HG03342 (cell line): ENCODE data around the gene PPIL6.
"Not testable (repeated sequence)": the region's sequence is repeated elsewhere in the genome, so short reads cannot be mapped to it uniquely, and the experiment has no call there.

Experiments used
- ATAC-seq: cut with Tn5 transposase; IDR thresholded peaks from one replicate; pipeline ENCODE4 v1.9.1; 2021; ENCODE audit warnings: mild to moderate bottlenecking, moderate library complexity; ENCODE audit not compliant: unreplicated experiment

Gene PPIL6

DNA sequence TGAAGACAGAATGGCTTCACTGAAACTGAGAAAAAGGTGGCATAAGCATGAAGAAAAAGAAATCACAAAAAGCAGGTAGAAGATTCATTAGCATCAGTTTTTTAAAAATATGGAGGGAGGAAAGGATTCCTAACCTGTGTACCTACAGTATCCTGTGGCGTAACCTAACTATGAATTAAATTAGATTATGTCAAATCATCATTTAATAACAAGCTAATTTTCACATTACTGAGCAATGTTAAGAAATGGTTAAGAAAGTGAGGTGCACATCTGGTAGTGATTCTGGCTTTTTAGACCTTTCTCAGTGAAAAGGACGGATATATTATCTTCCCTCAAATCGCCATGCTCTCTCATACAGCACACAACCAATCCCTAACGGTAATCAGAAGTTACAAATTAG lies 70.7 kb downstream of the PPIL6 start:
- no peak for ATAC-seq

DNA sequence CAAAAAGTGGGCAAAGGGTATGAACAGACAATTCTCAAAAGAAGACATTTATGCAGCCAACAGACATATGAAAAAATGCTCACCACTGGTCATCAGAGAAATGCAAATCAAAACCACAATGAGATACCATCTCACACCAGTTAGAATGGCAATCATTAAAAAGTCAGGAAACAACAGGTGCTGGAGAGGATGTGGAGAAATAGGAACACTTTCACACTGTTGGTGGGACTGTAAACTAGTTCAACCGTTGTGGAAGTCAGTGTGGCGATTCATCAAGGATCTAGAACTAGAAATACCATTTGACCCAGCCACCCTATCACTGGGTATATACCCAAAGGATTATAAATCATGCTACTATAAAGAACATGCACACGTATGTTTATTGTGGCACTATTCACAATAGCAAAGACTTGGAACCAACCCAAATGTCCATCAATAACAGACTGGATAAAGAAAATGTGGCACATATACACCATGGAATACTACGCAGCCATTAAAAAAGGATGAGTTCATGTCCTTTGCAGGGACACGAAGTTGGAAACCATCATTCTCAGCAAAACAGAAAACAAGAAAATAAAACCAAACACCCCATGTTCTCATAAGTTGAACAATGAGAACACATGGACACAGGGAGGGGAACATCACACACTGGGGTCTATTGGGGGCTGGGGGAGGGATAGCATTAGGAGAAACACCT lies 75.9 kb downstream of the PPIL6 start:
- not testable (repeated sequence) for ATAC-seq

- no peak for ATAC-seq
Measured at GRCh38 chr6:109363753-109364152, 76.7 kb downstream of the PPIL6 start.

GRCh38 chr6:109362102-109362884 lies 78.1 kb downstream of the PPIL6 start:
- ATAC-seq: no peak

DNA sequence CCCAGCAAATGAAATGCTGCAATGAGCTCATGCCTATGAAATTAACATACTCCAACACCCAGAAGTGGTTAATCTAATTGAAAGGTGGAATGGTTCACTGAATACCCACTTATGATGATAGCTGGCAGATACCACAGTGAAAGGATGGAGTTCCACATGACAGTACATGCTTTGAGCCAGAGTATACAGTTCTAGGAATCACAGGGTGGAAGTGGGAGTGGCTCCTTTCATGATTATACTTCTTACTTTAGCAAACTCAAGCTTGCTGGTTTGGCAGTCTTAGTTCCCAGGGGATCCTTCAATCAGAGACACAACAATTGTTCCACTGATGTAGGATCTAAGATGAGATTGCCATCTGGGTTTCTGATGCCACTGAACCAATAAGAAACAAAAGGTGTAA lies 79.6 kb downstream of the PPIL6 start:
- ATAC-seq: no peak

GRCh38 chr6:109360281-109360680 lies 80.1 kb downstream of the PPIL6 start:
- no peak for ATAC-seq

GRCh38 chr6:109359248-109359647 lies 81.2 kb downstream of the PPIL6 start:
- ATAC-seq: no peak

- no peak for ATAC-seq
Measured at GRCh38 chr6:109358204-109358603, 82.2 kb downstream of the PPIL6 start.

GRCh38 chr6:109356237-109356636 lies 84.2 kb downstream of the PPIL6 start:
- ATAC-seq: no peak

GRCh38 chr6:109351231-109352130 lies 88.9 kb downstream of the PPIL6 start:
- ATAC-seq: no peak

GRCh38 chr6:109349419-109349987 lies 90.9 kb downstream of the PPIL6 start:
- ATAC-seq: no peak

GRCh38 chr6:109348226-109348625 lies 92.2 kb downstream of the PPIL6 start:
- ATAC-seq: no peak

DNA sequence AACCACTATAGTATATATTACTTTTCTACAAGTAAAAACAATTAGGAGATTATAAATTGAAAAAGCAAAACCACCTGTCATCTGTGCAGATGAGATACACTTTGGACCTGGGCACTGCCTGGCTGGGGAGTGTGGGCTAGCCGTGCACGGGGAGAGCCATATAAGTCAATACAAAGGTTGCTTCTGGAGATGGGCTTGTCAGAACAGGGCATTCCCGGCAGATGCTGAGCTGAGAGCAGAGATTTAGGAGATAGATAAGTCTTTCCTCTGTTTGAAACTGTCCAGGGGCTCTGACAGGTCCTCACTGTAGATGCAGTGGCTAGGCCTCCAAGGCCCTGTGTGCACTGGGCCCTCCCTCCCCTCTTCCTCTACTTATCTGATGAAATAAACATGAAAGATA lies 92.6 kb downstream of the PPIL6 start:
- ATAC-seq: no peak

DNA sequence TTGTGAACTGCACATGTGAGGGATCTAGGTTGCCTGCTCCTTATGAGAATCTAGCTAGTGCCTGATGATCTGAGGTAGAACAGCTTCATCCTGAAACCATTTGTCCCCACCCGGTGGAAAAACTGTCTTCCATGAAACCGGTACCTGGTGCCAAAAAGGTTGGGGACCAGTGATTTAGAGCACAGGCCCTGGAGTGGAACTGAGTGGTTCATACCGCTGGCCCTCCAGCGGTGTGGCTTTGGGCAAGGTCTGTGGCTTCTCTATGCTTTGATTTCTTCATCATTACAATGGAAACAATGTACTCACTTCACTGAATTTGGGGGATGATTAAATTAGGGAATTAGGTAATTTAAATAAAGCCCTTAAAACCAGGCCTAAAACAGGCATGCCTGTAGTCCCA lies 94.4 kb downstream of the PPIL6 start:
- ATAC-seq: no peak

DNA sequence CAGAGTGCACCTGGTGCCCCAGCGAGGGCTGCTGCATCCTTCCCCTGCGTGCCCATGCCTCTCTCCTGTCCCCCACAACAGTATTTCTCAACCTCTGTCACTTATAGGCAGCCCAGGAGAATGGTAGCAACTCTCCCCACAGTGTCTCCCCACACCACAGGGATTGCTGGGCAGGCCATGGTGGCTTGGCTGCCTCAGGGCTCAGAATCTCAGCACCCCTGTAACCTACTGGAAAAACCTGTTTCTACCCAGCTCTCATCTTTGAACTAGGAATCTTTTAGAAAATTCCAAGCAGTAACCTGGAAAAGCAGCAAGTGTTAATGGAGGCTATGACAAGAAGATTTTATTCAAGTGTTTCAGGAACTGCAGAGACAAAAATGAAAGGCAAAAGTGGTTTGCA lies 96.2 kb downstream of the PPIL6 start:
- ATAC-seq: no peak

- no peak for ATAC-seq
Measured at GRCh38 chr6:109343518-109343917, 96.9 kb downstream of the PPIL6 start.

DNA sequence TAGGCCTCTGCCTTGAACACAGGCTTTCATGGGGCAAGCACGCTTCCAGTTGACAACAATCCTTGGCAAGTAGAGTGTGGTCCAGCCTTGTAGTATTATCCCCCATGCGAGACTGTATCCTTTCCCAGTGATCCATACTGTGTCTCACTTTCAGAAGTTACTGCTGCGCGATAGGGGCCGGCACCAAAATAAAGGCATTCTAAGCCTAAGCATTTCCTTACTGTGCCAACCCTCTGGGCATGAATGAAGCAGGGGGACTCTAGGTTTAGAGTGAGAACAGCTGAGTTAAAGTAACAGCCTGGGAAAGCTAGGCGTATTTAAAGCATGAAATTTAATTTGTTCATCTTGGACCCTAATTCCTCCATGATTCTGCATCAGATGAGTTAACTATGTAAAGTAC lies 97.5 kb downstream of the PPIL6 start:
- ATAC-seq: no peak

DNA sequence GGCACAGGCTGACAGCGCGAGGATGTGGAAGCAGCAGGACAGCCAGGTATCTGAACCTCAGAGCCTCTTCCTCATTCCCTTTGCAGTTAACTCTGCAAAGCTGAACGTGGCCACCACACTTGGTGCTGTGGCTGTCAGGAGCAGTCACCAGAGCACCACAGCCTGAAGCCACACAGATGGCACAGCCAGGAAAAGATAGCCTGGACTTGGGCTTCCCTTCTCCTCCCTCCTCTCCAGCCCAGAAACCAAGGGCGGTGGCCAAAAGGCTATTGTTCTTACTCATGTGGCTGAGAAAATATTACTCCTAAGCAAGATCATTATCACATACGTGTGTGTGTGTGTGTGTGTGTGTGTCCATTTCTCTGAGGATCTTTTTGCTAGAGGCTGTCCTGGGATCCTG lies 97.9 kb downstream of the PPIL6 start:
- ATAC-seq: no peak

DNA sequence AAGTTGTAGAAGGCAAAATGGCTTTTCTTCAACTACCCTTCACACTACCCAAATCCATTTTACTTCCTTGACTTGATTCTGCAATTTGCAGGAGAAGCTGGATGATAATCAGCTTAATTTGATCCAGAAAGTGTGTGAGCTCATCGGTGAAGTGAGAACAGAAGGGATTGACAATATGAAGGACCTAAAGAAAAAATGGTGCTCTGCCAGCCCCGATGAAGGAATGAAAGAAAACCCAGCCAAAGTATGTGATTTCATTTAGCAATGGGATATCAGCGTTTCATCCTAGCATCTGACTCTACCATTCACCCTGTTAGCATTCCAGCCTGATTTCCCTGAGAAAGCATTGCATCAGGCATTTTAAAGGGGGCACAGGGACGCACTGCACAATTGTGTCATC lies 99.6 kb downstream of the PPIL6 start:
- ATAC-seq: no peak
